Neural progenitor cell (in vitro differentiated cells): ENCODE results near the gene MACROD2. TPM values are rescaled to one million over a fixed set of nuclear protein-coding genes. Genes with fewer than 3 reads are reported as not detected.

ENCODE experiments used
- DNase-seq: peaks from one replicate; pipeline ENCODE4 v3.0.0-alpha.2; 2016; ENCODE audit warnings: low spot score
- H2AFZ ChIP-seq: fragments of 200-600 bp; sonication (generic); replicated peaks from 2 replicates; pipeline ENCODE4 v1.6.1; 2016; ENCODE audit warnings: antibody characterized with exemption
- H3F3A ChIP-seq: fragments of 200-600 bp; sonication (generic); 2 replicates; pipeline ENCODE4 v1.6.1; 2016; ENCODE audit warnings: antibody characterized with exemption, low read depth
- H3K27ac ChIP-seq: fragments of 200-600 bp; sonication (generic); 2 replicates; pipeline ENCODE4 v1.5.1; 2016; ENCODE audit warnings: mild to moderate bottlenecking
- H3K27me3 ChIP-seq: fragments of 200-600 bp; sonication (generic); 2 replicates; pipeline ENCODE4 v1.6.1; 2016; ENCODE audit warnings: mild to moderate bottlenecking, moderate library complexity
- H3K36me3 ChIP-seq: fragments of 200-600 bp; sonication (generic); 2 replicates; pipeline ENCODE4 v1.5.1; 2016
- H3K4me1 ChIP-seq: fragments of 200-600 bp; sonication (generic); 2 replicates; pipeline ENCODE4 v1.6.1; 2016; ENCODE audit warnings: mixed run types
- H3K4me2 ChIP-seq: fragments of 200-600 bp; sonication (generic); 2 replicates; pipeline ENCODE4 v1.6.1; 2016
- H3K4me3 ChIP-seq: fragments of 200-600 bp; sonication (generic); 2 replicates; pipeline ENCODE4 v1.5.1; 2016
- H3K79me2 ChIP-seq: fragments of 200-600 bp; sonication (generic); 2 replicates; pipeline ENCODE4 v1.6.1; 2016; ENCODE audit warnings: low read depth
- H3K9ac ChIP-seq: fragments of 200-600 bp; sonication (generic); 2 replicates; pipeline ENCODE4 v1.6.1; 2016
- H3K9me3 ChIP-seq: fragments of 200-600 bp; sonication (generic); 2 replicates; pipeline ENCODE4 v1.5.1; 2016; ENCODE audit warnings: low read depth
- H4K20me1 ChIP-seq: fragments of 200-600 bp; sonication (generic); 2 replicates; pipeline ENCODE4 v1.6.1; 2016; ENCODE audit warnings: low read depth
- H3K27ac Mint-ChIP-seq: 3 replicates; pipeline ENCODE4 v1.8.0; 2021; ENCODE audit warnings: mixed read lengths
- H3K27me3 Mint-ChIP-seq: 2 replicates; pipeline ENCODE4 v1.8.0; 2022; ENCODE audit warnings: low read depth, mild to moderate bottlenecking, inconsistent platforms, moderate library complexity, mixed read lengths; ENCODE audit not compliant: insufficient read depth
- H3K36me3 Mint-ChIP-seq: 3 replicates; pipeline ENCODE4 v1.8.0; 2021; ENCODE audit warnings: mixed read lengths
- H3K4me1 Mint-ChIP-seq: 3 replicates; pipeline ENCODE4 v1.8.0; 2021; ENCODE audit warnings: mixed read lengths
- H3K4me3 Mint-ChIP-seq: 3 replicates; pipeline ENCODE4 v1.8.0; 2021; ENCODE audit warnings: mild to moderate bottlenecking, moderate library complexity, mixed read lengths
- H3K9me3 Mint-ChIP-seq: 3 replicates; pipeline ENCODE4 v1.8.0; 2020; ENCODE audit warnings: mixed read lengths
- CTCF ChIP-seq: fragments of 200-600 bp; sonication (generic); IDR thresholded peaks from 2 replicates; pipeline ENCODE4 v1.5.1; 2017; ENCODE audit warnings: antibody characterized with exemption, mild to moderate bottlenecking
- EZH2 ChIP-seq: fragments of 200-600 bp; sonication (generic); IDR thresholded peaks from 2 replicates; pipeline ENCODE4 v1.6.1; 2017; ENCODE audit warnings: antibody characterized with exemption, mild to moderate bottlenecking, moderate library complexity
- EZH2phosphoT487 ChIP-seq: fragments of 200-600 bp; sonication (generic); IDR thresholded peaks from 2 replicates; pipeline ENCODE4 v1.6.1; 2017; ENCODE audit warnings: antibody characterized with exemption
- total RNA-seq: library from RNA; depleted of rRNA; stranded (reverse); fragments of >200 nt; gene quantifications from 2 replicates; pipeline ENCODE4 v1.2.3, GENCODE V29; 2015; ENCODE audit warnings: low replicate concordance

MACROD2 gene
- total RNA-seq, 1 donor from 2014 or later = 11.9 TPM

GRCh38 chr20:15542655-15543054 lies 1547.3 kb downstream of the MACROD2 start:
- Histone ChIP-seq H3K79me2 (no peaks in the 10 kb centered on the region), H2AFZ (no peak overlapping the region), H4K20me1 (no peaks in the 10 kb centered on the region), H3K4me3 (no peak overlapping the region), H3F3A (no peaks in the 10 kb centered on the region), H3K9ac (no peak overlapping the region), H3K36me3 (no peaks in the 10 kb centered on the region), H3K27me3 (no peaks in the 10 kb centered on the region), H3K27ac (no peak overlapping the region), H3K4me2 (no peak overlapping the region), H3K4me1 (no peaks in the 10 kb centered on the region), H3K9me3 (no peaks in the 10 kb centered on the region)
- no peak overlapping the region for H3K27ac Mint-ChIP-seq
- DNase-seq = no peak
- peaks cover 4% of the 10 kb centered on the region for H3K36me3 Mint-ChIP-seq
- peaks cover 3% of the 10 kb centered on the region for H3K9me3 Mint-ChIP-seq
- H3K4me3 Mint-ChIP-seq = no peak overlapping the region
- TF ChIP-seq EZH2phosphoT487 = no peak
- no peak for TF ChIP-seq CTCF
- no peak for TF ChIP-seq EZH2
- H3K4me1 Mint-ChIP-seq = peaks cover 2% of the 10 kb centered on the region
- peaks cover 2% of the 10 kb centered on the region for H3K27me3 Mint-ChIP-seq

- no peaks in the 10 kb centered on the region for H4K20me1 ChIP-seq
- no peak overlapping the region for H3K4me2 ChIP-seq
Observed at GRCh38 chr20:15544742-15545141, 1549.4 kb downstream of the MACROD2 start.

GRCh38 chr20:15546525-15547023 lies 1551.3 kb downstream of the MACROD2 start:
- Mint-ChIP-seq H3K4me3 (no peak overlapping the region), H3K36me3 (peaks cover 2% of the 10 kb centered on the region), H3K4me1 (peaks cover 2% of the 10 kb centered on the region), H3K27ac (no peak overlapping the region), H3K27me3 (peaks cover 3% of the 10 kb centered on the region), H3K9me3 (peaks cover 4% of the 10 kb centered on the region)
- no peak for TF ChIP-seq CTCF
- no peak for TF ChIP-seq EZH2phosphoT487
- TF ChIP-seq EZH2 = no peak
- Histone ChIP-seq H3K4me2 (no peak overlapping the region), H3K79me2 (no peaks in the 10 kb centered on the region), H3F3A (no peaks in the 10 kb centered on the region), H4K20me1 (no peaks in the 10 kb centered on the region), H3K9me3 (no peaks in the 10 kb centered on the region), H2AFZ (no peak overlapping the region), H3K9ac (no peak overlapping the region), H3K4me1 (no peaks in the 10 kb centered on the region), H3K36me3 (no peaks in the 10 kb centered on the region), H3K27ac (no peak overlapping the region), H3K27me3 (no peaks in the 10 kb centered on the region), H3K4me3 (no peak overlapping the region)
- DNase-seq = no peak

More at GRCh38 chr20:15544742-15545141, 1549.4 kb downstream of the MACROD2 start:
- Histone ChIP-seq H3K4me3 (no peak overlapping the region), H3K27ac (no peak overlapping the region), H3K9me3 (no peaks in the 10 kb centered on the region), H2AFZ (no peak overlapping the region), H3K27me3 (no peaks in the 10 kb centered on the region), H3F3A (no peaks in the 10 kb centered on the region), H3K4me1 (no peaks in the 10 kb centered on the region), H3K36me3 (no peaks in the 10 kb centered on the region), H3K9ac (no peak overlapping the region), H3K79me2 (no peaks in the 10 kb centered on the region)
- TF ChIP-seq EZH2 = no peak
- no peak for TF ChIP-seq EZH2phosphoT487
- TF ChIP-seq CTCF = no peak
- no peak overlapping the region for H3K4me3 Mint-ChIP-seq
- H3K27ac Mint-ChIP-seq = no peak overlapping the region
- peaks cover 4% of the 10 kb centered on the region for H3K36me3 Mint-ChIP-seq
- peaks cover 3% of the 10 kb centered on the region for H3K27me3 Mint-ChIP-seq
- H3K4me1 Mint-ChIP-seq = peaks cover 2% of the 10 kb centered on the region
- H3K9me3 Mint-ChIP-seq = peaks cover 3% of the 10 kb centered on the region
- DNase-seq = no peak
